GM12878 (cell line): ENCODE measurements around the gene TMEM244. TPM values are rescaled to one million over a fixed set of nuclear protein-coding genes. Genes with fewer than 3 reads are reported as not detected.

Experiments
- ATAC-seq: fragments of 200-7000 bp; cut with Tn5 transposase; 3 replicates; pipeline ENCODE4 v1.9.1; 2020; ENCODE audit warnings: mild to moderate bottlenecking, moderate library complexity
- BruUV-seq: library from RNA; stranded (reverse); fragments of 400-500 nt; replicated peaks from 2 replicates; lab custom pipeline; 2021; lab: Mats Ljungman, UMichigan
- CTCF ChIA-PET: fragments of 300-600 bp; sonication (Branson Sonifier 250); formaldehyde crosslinking; extraction: SDS; loops from one replicate; lab custom pipeline; 2021; ENCODE audit warnings: inconsistent platforms; lab: Yijun Ruan, JAX
- POLR2A ChIA-PET: fragments of 350-600 bp; formaldehyde crosslinking; extraction: SDS; loops from one replicate; lab custom pipeline; 2021; ENCODE audit warnings: inconsistent platforms; lab: Charles Lee
- RAD21 ChIA-PET: fragments of 300-600 bp; sonication (Branson Sonifier 250); formaldehyde crosslinking; loops from one replicate; lab custom pipeline; 2023; ENCODE audit warnings: antibody characterized with exemption; ENCODE audit not compliant: unreplicated experiment; lab: Charles Lee
- SMC1A ChIA-PET: fragments of 300-600 bp; sonication (Branson Sonifier 250); formaldehyde crosslinking; loops from one replicate; lab custom pipeline; 2023; ENCODE audit not compliant: unreplicated experiment, uncharacterized antibody; lab: Charles Lee
- DNase-seq: peaks from one replicate; pipeline ENCODE4 v3.0.0-alpha.2; 2011; ENCODE audit warnings: low read depth, low spot score
- FAIRE-seq: peaks from 3 replicates; lab custom pipeline; 2011; peaks lifted over from hg19 to GRCh38; lab: Jason Lieb, UNC
- H2AFZ ChIP-seq: 2 replicates; pipeline ENCODE4 v1.6.0; 2011; ENCODE audit warnings: low read depth, low read length, control low read depth; ENCODE audit not compliant: control insufficient read depth
- H3K27ac ChIP-seq: 2 replicates; pipeline ENCODE4 v1.5.1; 2011; ENCODE audit warnings: control low read depth; ENCODE audit not compliant: control insufficient read depth, insufficient read depth
- H3K27me3 ChIP-seq, 2 experiments: replicated peaks in 1 of 2; 2 replicates each; pipeline versions ENCODE4 v1.6.0 to v1.6.1; 2011; ENCODE audit warnings: low read length in 1 of 2; ENCODE audit not compliant: control insufficient read depth in 2 of 2, insufficient read depth in 2 of 2
- H3K36me3 ChIP-seq, 2 experiments: 2 replicates each; pipeline ENCODE4 v1.5.1; 2011; ENCODE audit warnings: low read length in 1 of 2; ENCODE audit not compliant: control insufficient read depth in 2 of 2, insufficient read depth in 2 of 2
- H3K4me1 ChIP-seq: 2 replicates; pipeline ENCODE4 v1.6.1; 2011; ENCODE audit warnings: mild to moderate bottlenecking, low read length, moderate library complexity, mixed read lengths; ENCODE audit not compliant: control insufficient read depth, insufficient read depth
- H3K4me2 ChIP-seq: 2 replicates; pipeline ENCODE4 v1.6.0; 2011; ENCODE audit warnings: control low read depth; ENCODE audit not compliant: control insufficient read depth, insufficient read depth
- H3K4me3 ChIP-seq: fragments of 200-600 bp; sonication (generic); 2 replicates; pipeline ENCODE4 v1.5.1; 2016
- H3K79me2 ChIP-seq: 2 replicates; pipeline ENCODE4 v1.6.0; 2011; ENCODE audit warnings: low read length; ENCODE audit not compliant: control insufficient read depth, insufficient read depth
- H3K9ac ChIP-seq: 2 replicates; pipeline ENCODE4 v1.8.0; 2011; ENCODE audit warnings: low read length, control low read depth, mixed read lengths; ENCODE audit not compliant: control insufficient read depth, insufficient read depth
- H3K9me3 ChIP-seq: replicated peaks from 3 replicates; pipeline ENCODE4 v1.5.1; 2011; ENCODE audit warnings: mild to moderate bottlenecking, low read length; ENCODE audit not compliant: control insufficient read depth, insufficient read depth
- H4K20me1 ChIP-seq: 2 replicates; pipeline ENCODE4 v1.6.0; 2011; ENCODE audit not compliant: control insufficient read depth, insufficient read depth
- HDGF ChIP-seq: fragments of 450-650 bp; IDR thresholded peaks from 2 replicates; pipeline ENCODE4 v1.6.1; 2016; ENCODE audit warnings: antibody characterized with exemption
- JUND ChIP-seq: IDR thresholded peaks from 2 replicates; pipeline ENCODE4 v1.6.1; 2012; ENCODE audit warnings: low read depth, mild to moderate bottlenecking, low read length, improper control_type of control experiment, moderate library complexity
- MEF2B ChIP-seq: fragments of 450-650 bp; IDR thresholded peaks from 2 replicates; pipeline ENCODE4 v1.6.1; 2018; ENCODE audit warnings: mild to moderate bottlenecking, moderate library complexity; ENCODE audit not compliant: partially characterized antibody, poor library complexity, severe bottlenecking
- NR2C1 ChIP-seq: fragments of 450-650 bp; IDR thresholded peaks from 2 replicates; pipeline ENCODE4 v1.6.1; 2017; ENCODE audit warnings: antibody characterized with exemption, mild to moderate bottlenecking, moderate library complexity
- RAD51 ChIP-seq: fragments of 450-650 bp; IDR thresholded peaks from 2 replicates; pipeline ENCODE4 v1.6.1; 2016; ENCODE audit warnings: moderate library complexity, mild to moderate bottlenecking, inconsistent platforms
- SIX5 ChIP-seq: IDR thresholded peaks from 2 replicates; pipeline ENCODE4 v1.6.1; 2011; ENCODE audit warnings: mild to moderate bottlenecking, low read depth, low read length, moderate library complexity; ENCODE audit not compliant: severe bottlenecking
- SPI1 ChIP-seq: IDR thresholded peaks from 2 replicates; pipeline ENCODE4 v1.6.1; 2011; ENCODE audit warnings: low read depth, mild to moderate bottlenecking, low read length, moderate library complexity, borderline replicate concordance; ENCODE audit not compliant: insufficient read depth
- SRF ChIP-seq, 2 experiments: IDR thresholded peaks; 2 replicates each; pipeline ENCODE4 v1.6.1; 2011; ENCODE audit warnings: low read depth in 2 of 2, low read length in 2 of 2, mild to moderate bottlenecking in 1 of 2, moderate library complexity in 1 of 2
- STAT3 ChIP-seq: IDR thresholded peaks from 2 replicates; pipeline ENCODE4 v1.6.1; 2011; ENCODE audit warnings: low read depth, low read length, improper control_type of control experiment
- TCF7 ChIP-seq: IDR thresholded peaks from 2 replicates; pipeline ENCODE4 v1.6.1; 2014; ENCODE audit warnings: antibody characterized with exemption, borderline replicate concordance
- WGBS: methylation state at CpG from one replicate; pipeline ENCODE4 v1.1.6; 2016; ENCODE audit warnings: low lambda C conversion rate; ENCODE audit not compliant: insufficient replicate concordance, insufficient coverage; ENCODE audit errors: missing lambda C conversion rate; 5-methylcytosine and 5-hydroxymethylcytosine counted together
- in situ Hi-C: fragments of 300-500 bp; cut with MboI; formaldehyde crosslinking; loops from 9 replicates; pipeline ENCODE4 v1.14.3; 2018; ENCODE audit warnings: mixed read lengths
- intact Hi-C: fragments of 100-400 bp; cut with micrococcal nuclease; formaldehyde crosslinking; loops from one replicate; pipeline ENCODE4 v1.14.2; 2022; ENCODE audit not compliant: unreplicated experiment
- polyA plus RNA-seq, 11 experiments: library from polyadenylated mRNA; depleted of rRNA in 4 of 11; unstranded in 6 of 11; stranded (reverse) in 5 of 11; fragments of >200 nt; fragmentation: Nextera tagmentation in 4 of 11; fragmentation: Illumina TruSeq in 1 of 11; extraction: Ambion mirVana in 4 of 11; extraction: Trizol in 1 of 11; gene quantifications; 1 replicate in 1 of 11; 2 replicates in 10 of 11; pipeline versions ENCODE4 v1.2.1 to v1.2.3, GENCODE V29; 2011 to 2016; ENCODE audit warnings: inconsistent platforms in 2 of 11, missing spikeins in 2 of 11, low read depth in 1 of 11
- total RNA-seq, 4 experiments: library from RNA; depleted of rRNA in 3 of 4; stranded (reverse); fragments of >200 nt in 3 of 4; fragmentation: Illumina TruSeq in 1 of 4; extraction: Trizol in 1 of 4; gene quantifications; 2 replicates each; pipeline versions ENCODE4 v1.2.1 to v1.2.3, GENCODE V29; 2013 to 2021
- TF ChIP-seq, protein P1 (sequence below): fragments of 450-650 bp; formaldehyde crosslinking; IDR thresholded peaks from 2 replicates; pipeline ENCODE4 v1.5.0; 2022; ENCODE audit warnings: mild to moderate bottlenecking, missing genetic modification characterization
- TF ChIP-seq, protein P2 (sequence below): fragments of 450-650 bp; IDR thresholded peaks from 2 replicates; pipeline ENCODE4 v1.6.1; 2014; ENCODE audit warnings: mild to moderate bottlenecking
- TF ChIP-seq, protein P3 (sequence below): IDR thresholded peaks from 2 replicates; pipeline ENCODE4 v1.6.1; 2012; ENCODE audit warnings: low read depth, low read length, improper control_type of control experiment

TMEM244 gene
- total and polyA plus RNA-seq, 10 of the 15 experiments (the other 5 are each of a cell fraction or from before 2014, with no cell fraction given), result 0.14 TPM; not detected in 9

DNA sequence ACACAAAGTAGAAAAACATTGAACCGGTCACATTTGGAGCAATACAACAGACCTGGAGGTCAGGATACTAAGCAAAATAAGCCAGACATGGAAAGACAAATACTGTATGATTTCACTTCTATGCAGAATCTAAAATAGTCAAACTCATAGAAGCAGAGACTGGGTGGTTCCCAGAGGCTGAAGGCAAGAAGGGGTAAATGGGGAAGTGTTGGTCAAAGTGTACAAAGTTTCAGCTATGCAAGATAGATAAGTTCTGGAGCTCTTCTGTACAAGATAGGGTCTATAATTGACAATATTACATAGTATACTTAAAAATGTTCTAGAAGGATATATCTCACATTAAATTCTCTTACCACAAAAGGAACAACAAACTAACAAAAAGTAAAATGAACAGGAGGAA, 70.3 kb downstream of the TMEM244 start:
- Histone ChIP-seq H4K20me1 (no peaks in the 10 kb centered on the region), H3K79me2 (no peaks in the 10 kb centered on the region), H2AFZ (no peak overlapping the region), H3K9ac (no peak overlapping the region), H3K27me3 (no peaks in the 10 kb centered on the region; a peak in 1 of 4 replicates), H3K4me1 (no peaks in the 10 kb centered on the region), H3K4me3 (no peak overlapping the region), H3K4me2 (no peak overlapping the region), H3K9me3 (no peaks in the 10 kb centered on the region), H3K36me3 (no peaks in the 10 kb centered on the region), H3K27ac (no peak overlapping the region)
- in situ Hi-C loops, result no loop called here
- no peak for ATAC-seq
- BruUV-seq, result no TSS peak
- intact Hi-C loops, result no loop called here
- RAD21 ChIA-PET, result no interaction called here
- no peak for DNase-seq
- no peak for FAIRE-seq
- peak; percentile 51; the same call in 1 of the 2 replicates for TF ChIP-seq SPI1
- no peak for TF ChIP-seq HDGF
- CTCF ChIA-PET, result interaction anchor here (0.9 to 2.0 kb wide), 3 partner anchors 16 to 193 kb away, joined by 3 to 17 read pairs (median 3); no protein-coding TSS in a partner anchor
- POLR2A ChIA-PET, result no interaction called here
- SMC1A ChIA-PET, result interaction anchor here (1.6 kb wide), 2 partner anchors 16 to 23 kb away, joined by 6 read pairs; no protein-coding TSS in a partner anchor
- 87% methylated on average over 1 of the region's 1 CpG for WGBS

DNA sequence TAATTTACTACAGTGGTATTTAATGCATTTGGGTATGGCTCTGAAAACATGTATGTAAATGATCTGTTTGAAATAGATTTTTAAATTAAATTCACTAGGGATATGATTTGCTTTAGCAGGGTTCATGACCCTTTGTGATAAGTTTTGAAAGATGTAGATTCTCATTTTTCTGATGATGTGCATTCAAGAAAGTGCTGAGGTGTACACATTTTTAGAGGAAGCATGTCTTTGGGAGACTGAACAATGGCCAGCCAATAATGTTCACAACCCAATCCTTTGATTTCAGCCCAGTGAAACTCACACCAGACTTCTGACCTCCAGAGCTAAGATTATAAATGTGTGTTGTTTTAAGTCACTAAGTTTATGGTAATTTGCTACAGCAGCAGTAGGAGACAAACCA, 71.1 kb downstream of the TMEM244 start:
- ATAC-seq (no peak), DNase-seq (no peak), FAIRE-seq (no peak)
- H3K9me3 ChIP-seq, result no peaks in the 10 kb centered on the region
- TF ChIP-seq, protein P1, sequence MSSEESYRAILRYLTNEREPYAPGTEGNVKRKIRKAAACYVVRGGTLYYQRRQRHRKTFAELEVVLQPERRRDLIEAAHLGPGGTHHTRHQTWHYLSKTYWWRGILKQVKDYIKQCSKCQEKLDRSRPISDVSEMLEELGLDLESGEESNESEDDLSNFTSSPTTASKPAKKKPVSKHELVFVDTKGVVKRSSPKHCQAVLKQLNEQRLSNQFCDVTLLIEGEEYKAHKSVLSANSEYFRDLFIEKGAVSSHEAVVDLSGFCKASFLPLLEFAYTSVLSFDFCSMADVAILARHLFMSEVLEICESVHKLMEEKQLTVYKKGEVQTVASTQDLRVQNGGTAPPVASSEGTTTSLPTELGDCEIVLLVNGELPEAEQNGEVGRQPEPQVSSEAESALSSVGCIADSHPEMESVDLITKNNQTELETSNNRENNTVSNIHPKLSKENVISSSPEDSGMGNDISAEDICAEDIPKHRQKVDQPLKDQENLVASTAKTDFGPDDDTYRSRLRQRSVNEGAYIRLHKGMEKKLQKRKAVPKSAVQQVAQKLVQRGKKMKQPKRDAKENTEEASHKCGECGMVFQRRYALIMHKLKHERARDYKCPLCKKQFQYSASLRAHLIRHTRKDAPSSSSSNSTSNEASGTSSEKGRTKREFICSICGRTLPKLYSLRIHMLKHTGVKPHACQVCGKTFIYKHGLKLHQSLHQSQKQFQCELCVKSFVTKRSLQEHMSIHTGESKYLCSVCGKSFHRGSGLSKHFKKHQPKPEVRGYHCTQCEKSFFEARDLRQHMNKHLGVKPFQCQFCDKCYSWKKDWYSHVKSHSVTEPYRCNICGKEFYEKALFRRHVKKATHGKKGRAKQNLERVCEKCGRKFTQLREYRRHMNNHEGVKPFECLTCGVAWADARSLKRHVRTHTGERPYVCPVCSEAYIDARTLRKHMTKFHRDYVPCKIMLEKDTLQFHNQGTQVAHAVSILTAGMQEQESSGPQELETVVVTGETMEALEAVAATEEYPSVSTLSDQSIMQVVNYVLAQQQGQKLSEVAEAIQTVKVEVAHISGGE (CRISPR knock-in tag), result no peak
- TF ChIP-seq, protein P2, sequence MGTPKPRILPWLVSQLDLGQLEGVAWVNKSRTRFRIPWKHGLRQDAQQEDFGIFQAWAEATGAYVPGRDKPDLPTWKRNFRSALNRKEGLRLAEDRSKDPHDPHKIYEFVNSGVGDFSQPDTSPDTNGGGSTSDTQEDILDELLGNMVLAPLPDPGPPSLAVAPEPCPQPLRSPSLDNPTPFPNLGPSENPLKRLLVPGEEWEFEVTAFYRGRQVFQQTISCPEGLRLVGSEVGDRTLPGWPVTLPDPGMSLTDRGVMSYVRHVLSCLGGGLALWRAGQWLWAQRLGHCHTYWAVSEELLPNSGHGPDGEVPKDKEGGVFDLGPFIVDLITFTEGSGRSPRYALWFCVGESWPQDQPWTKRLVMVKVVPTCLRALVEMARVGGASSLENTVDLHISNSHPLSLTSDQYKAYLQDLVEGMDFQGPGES, result no peak
- no peak for TF ChIP-seq JUND
- no peak for TF ChIP-seq TCF7
- no peak for TF ChIP-seq RAD51
- TF ChIP-seq STAT3, result no peak
- no peak for TF ChIP-seq SIX5
- TF ChIP-seq, protein P3, sequence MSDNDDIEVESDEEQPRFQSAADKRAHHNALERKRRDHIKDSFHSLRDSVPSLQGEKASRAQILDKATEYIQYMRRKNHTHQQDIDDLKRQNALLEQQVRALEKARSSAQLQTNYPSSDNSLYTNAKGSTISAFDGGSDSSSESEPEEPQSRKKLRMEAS, result no peak
- TF ChIP-seq SRF (IDR thresholded peaks at IDR 0.05; ENCODE audit: low read depth in 2 of 2, low read length in 2 of 2), result no peak
- TF ChIP-seq MEF2B, result no peak
- no peak for TF ChIP-seq NR2C1
- no peak overlapping the region for H3K27ac ChIP-seq
- H3K9ac ChIP-seq, result no peak overlapping the region
- intact Hi-C loops (no loop called here), in situ Hi-C loops (no loop called here)
- RAD21 ChIA-PET, result no interaction called here
- no peaks in the 10 kb centered on the region for H4K20me1 ChIP-seq
- no peak overlapping the region for H3K4me3 ChIP-seq
- H3K36me3 ChIP-seq, result no peaks in the 10 kb centered on the region
- H3K4me1 ChIP-seq, result no peaks in the 10 kb centered on the region
- no TSS peak for BruUV-seq
- H3K27me3 ChIP-seq, result no peaks in the 10 kb centered on the region; a peak in 2 of 4 replicates
- H2AFZ ChIP-seq, result no peak overlapping the region
- H3K79me2 ChIP-seq, result no peaks in the 10 kb centered on the region
- SMC1A ChIA-PET, result interaction anchor here (1.2 to 1.6 kb wide), 2 partner anchors 15 to 193 kb away, joined by 4 to 6 read pairs; no protein-coding TSS in a partner anchor
- CTCF ChIA-PET, result interaction anchor here (2.0 kb wide), 1 partner anchor 15 kb away, joined by 17 read pairs; no protein-coding TSS in a partner anchor
- no peak overlapping the region for H3K4me2 ChIP-seq
- POLR2A ChIA-PET, result no interaction called here
